GM23338 (cell line): ENCODE measurements around the gene PGR. TPM values are rescaled to one million over a fixed set of nuclear protein-coding genes. Genes with fewer than 3 reads are reported as not detected.

Experiments used
- ATAC-seq: fragments of 200-7000 bp; cut with Tn5 transposase; 3 replicates; pipeline ENCODE4 v1.9.1; 2020
- DNase-seq: peaks from one replicate; pipeline ENCODE4 v3.0.0-alpha.2; 2015; ENCODE audit warnings: low spot score
- H2AFZ ChIP-seq: fragments of 200-600 bp; sonication (generic); 2 replicates; pipeline ENCODE4 v1.8.0; 2016; ENCODE audit warnings: antibody characterized with exemption, mild to moderate bottlenecking, moderate library complexity
- H3F3A ChIP-seq: fragments of 200-600 bp; sonication (generic); replicated peaks from 2 replicates; pipeline ENCODE4 v1.8.0; 2017; ENCODE audit warnings: antibody characterized with exemption, mixed run types, low read depth
- H3K27ac ChIP-seq: fragments of 200-600 bp; sonication (generic); 2 replicates; pipeline ENCODE4 v1.6.1; 2016; ENCODE audit warnings: low read depth
- H3K27me3 ChIP-seq: fragments of 200-600 bp; sonication (generic); 2 replicates; pipeline ENCODE4 v1.8.0; 2016; ENCODE audit warnings: mild to moderate bottlenecking, mixed run types, moderate library complexity; ENCODE audit not compliant: insufficient read depth
- H3K36me3 ChIP-seq: fragments of 200-600 bp; sonication (generic); 2 replicates; pipeline ENCODE4 v1.8.0; 2016; ENCODE audit warnings: mild to moderate bottlenecking; ENCODE audit not compliant: insufficient read depth
- H3K4me1 ChIP-seq: fragments of 200-600 bp; sonication (generic); 2 replicates; pipeline ENCODE4 v1.8.0; 2016; ENCODE audit warnings: mild to moderate bottlenecking, moderate library complexity; ENCODE audit not compliant: insufficient read depth
- H3K4me2 ChIP-seq: fragments of 200-600 bp; sonication (generic); 2 replicates; pipeline ENCODE4 v1.7.1; 2017; ENCODE audit warnings: mixed run types
- H3K4me3 ChIP-seq: fragments of 200-600 bp; sonication (generic); 2 replicates; pipeline ENCODE4 v1.6.1; 2016; ENCODE audit warnings: mixed run types
- H3K79me2 ChIP-seq: fragments of 200-600 bp; sonication (generic); replicated peaks from 2 replicates; pipeline ENCODE4 v1.8.0; 2017; ENCODE audit warnings: mild to moderate bottlenecking; ENCODE audit not compliant: insufficient read depth
- H3K9me2 ChIP-seq: fragments of 200-600 bp; sonication (generic); 2 replicates; pipeline ENCODE4 v1.8.0; 2017; ENCODE audit not compliant: insufficient read depth
- H4K20me1 ChIP-seq: fragments of 200-600 bp; sonication (generic); replicated peaks from 2 replicates; pipeline ENCODE4 v1.8.0; 2017; ENCODE audit warnings: mild to moderate bottlenecking; ENCODE audit not compliant: insufficient read depth
- H3K27ac Mint-ChIP-seq: 2 replicates; pipeline ENCODE4 v1.8.0; 2020; ENCODE audit warnings: inconsistent platforms, mild to moderate bottlenecking, moderate library complexity, mixed read lengths
- H3K27me3 Mint-ChIP-seq: 3 replicates; pipeline ENCODE4 v1.8.0; 2022; ENCODE audit warnings: low read depth, mild to moderate bottlenecking, moderate library complexity, mixed read lengths, inconsistent platforms; ENCODE audit not compliant: insufficient read depth, poor library complexity
- H3K36me3 Mint-ChIP-seq: 3 replicates; pipeline ENCODE4 v1.8.0; 2021; ENCODE audit warnings: low read depth, mild to moderate bottlenecking, inconsistent platforms, moderate library complexity, mixed read lengths
- H3K4me1 Mint-ChIP-seq: 3 replicates; pipeline ENCODE4 v1.8.0; 2020; ENCODE audit warnings: mild to moderate bottlenecking, inconsistent platforms, mixed read lengths
- H3K4me3 Mint-ChIP-seq: 3 replicates; pipeline ENCODE4 v1.8.0; 2021; ENCODE audit warnings: moderate library complexity, mild to moderate bottlenecking, inconsistent platforms, mixed read lengths
- H3K9me3 Mint-ChIP-seq: 3 replicates; pipeline ENCODE4 v1.8.0; 2020; ENCODE audit warnings: moderate library complexity, mild to moderate bottlenecking, inconsistent platforms, mixed read lengths
- CREB1 ChIP-seq: fragments of 250-450 bp; sonication (Bioruptor Pico); IDR thresholded peaks from 2 replicates; pipeline ENCODE4 v1.5.0; 2020; ENCODE audit warnings: low read depth, mild to moderate bottlenecking, moderate library complexity
- CTCF ChIP-seq, 2 experiments: fragments of 200-600 bp in 1 of 2; sonication (generic) in 1 of 2; conservative IDR thresholded peaks; 2 replicates each; pipeline versions ENCODE4 v1.5.1 to v1.6.1; 2016 to 2017; ENCODE audit warnings: antibody characterized with exemption in 2 of 2, low read depth in 2 of 2, mild to moderate bottlenecking in 2 of 2, moderate library complexity in 1 of 2
- ETS1 ChIP-seq: IDR thresholded peaks from 2 replicates; pipeline ENCODE4 v1.6.1; 2016; ENCODE audit warnings: antibody characterized with exemption
- EZH2 ChIP-seq: fragments of 200-600 bp; sonication (generic); IDR thresholded peaks from one replicate; pipeline ENCODE4 v1.8.0; 2017; ENCODE audit warnings: antibody characterized with exemption, mild to moderate bottlenecking, low read depth; ENCODE audit not compliant: unreplicated experiment
- JUNB ChIP-seq: IDR thresholded peaks from one replicate; pipeline ENCODE4 v1.6.1; 2016; ENCODE audit warnings: antibody characterized with exemption; ENCODE audit not compliant: unreplicated experiment
- NANOG ChIP-seq: IDR thresholded peaks from 2 replicates; pipeline ENCODE4 v1.6.1; 2016; ENCODE audit warnings: antibody characterized with exemption, borderline replicate concordance
- POLR2AphosphoS5 ChIP-seq: IDR thresholded peaks from 2 replicates; pipeline ENCODE4 v1.6.1; 2016; ENCODE audit warnings: antibody characterized with exemption, low read depth
- REST ChIP-seq: IDR thresholded peaks from one replicate; pipeline ENCODE4 v1.6.1; 2018; ENCODE audit warnings: antibody characterized with exemption; ENCODE audit not compliant: unreplicated experiment
- STAT1 ChIP-seq: IDR thresholded peaks from one replicate; pipeline ENCODE4 v1.6.1; 2016; ENCODE audit warnings: antibody characterized with exemption; ENCODE audit not compliant: unreplicated experiment
- ZNF114 ChIP-seq: fragments of 250-450 bp; sonication (Bioruptor Pico); IDR thresholded peaks from 2 replicates; pipeline ENCODE4 v1.5.0; 2020; ENCODE audit warnings: mild to moderate bottlenecking, moderate library complexity
- ZNF331 ChIP-seq: fragments of 250-450 bp; sonication (Bioruptor Pico); IDR thresholded peaks from 2 replicates; pipeline ENCODE4 v1.5.0; 2020; ENCODE audit warnings: low read depth, mild to moderate bottlenecking, moderate library complexity
- ZNF462 ChIP-seq: fragments of 250-450 bp; sonication (Bioruptor Pico); IDR thresholded peaks from 2 replicates; pipeline ENCODE4 v1.5.0; 2020; ENCODE audit warnings: mild to moderate bottlenecking, moderate library complexity
- polyA plus RNA-seq: library from polyadenylated mRNA; unstranded; fragments of >200 nt; fragmentation: Nextera tagmentation; extraction: Ambion mirVana; gene quantifications from 2 replicates; pipeline ENCODE4 v1.2.1, GENCODE V29; 2016
- total RNA-seq: library from RNA; depleted of rRNA; stranded (reverse); fragments of >200 nt; shearing (Covaris generic); gene quantifications from 2 replicates; pipeline ENCODE4 v1.2.3, GENCODE V29; 2014

Gene PGR
- total and polyA plus RNA-seq, 2 experiments from 2014 or later, result 0.07 to 0.11 TPM

- H3K9me3 Mint-ChIP-seq, result no peaks in the 10 kb centered on the region
- no peaks in the 10 kb centered on the region for H3K27me3 Mint-ChIP-seq
- no peaks in the 10 kb centered on the region for H3F3A ChIP-seq
- no peaks in the 10 kb centered on the region for H3K27me3 ChIP-seq
- no peaks in the 10 kb centered on the region for H3K36me3 ChIP-seq
- H3K4me3 ChIP-seq, result no peak overlapping the region
- ATAC-seq (no peak), DNase-seq (no peak)
- H3K4me2 ChIP-seq, result no peak overlapping the region
- no peaks in the 10 kb centered on the region; the same call in 1 of the 2 replicates for H3K9me2 ChIP-seq
- H3K79me2 ChIP-seq, result no peaks in the 10 kb centered on the region
- no peaks in the 10 kb centered on the region for H4K20me1 ChIP-seq
- no peaks in the 10 kb centered on the region for H3K4me1 ChIP-seq
- no peak overlapping the region for H3K27ac Mint-ChIP-seq
- no peaks in the 10 kb centered on the region for H3K36me3 Mint-ChIP-seq
- no peak for TF ChIP-seq CREB1 (CRISPR knock-in tag)
- no peak for TF ChIP-seq JUNB
- TF ChIP-seq ZNF114 (CRISPR knock-in tag), result no peak
- TF ChIP-seq ETS1, result no peak
- TF ChIP-seq STAT1, result no peak
- TF ChIP-seq CTCF (conservative IDR thresholded peaks at IDR 0.05; ENCODE audit: low read depth in 2 of 2), result no peak
- no peak for TF ChIP-seq POLR2AphosphoS5
- no peak for TF ChIP-seq REST
- TF ChIP-seq ZNF331 (CRISPR knock-in tag), result no peak
- TF ChIP-seq ZNF462 (CRISPR knock-in tag), result no peak
- no peak for TF ChIP-seq EZH2
- TF ChIP-seq NANOG, result no peak
- no peak overlapping the region for H3K4me3 Mint-ChIP-seq
- no peak overlapping the region for H2AFZ ChIP-seq
- peaks cover 6% of the 10 kb centered on the region; the same call in 2 of the 3 replicates for H3K4me1 Mint-ChIP-seq
- H3K27ac ChIP-seq, result no peak overlapping the region
Observed at GRCh38 chr11:100999756-101000155, 129.9 kb downstream of the PGR start.
